ENCODE data around the gene TUBGCP2. TPM values are rescaled to one million over a fixed set of nuclear protein-coding genes. Genes with fewer than 3 reads are reported as not detected.
A peak's percentile ranks its signal among the peaks of the same experiment; 100 is the strongest.

TUBGCP2 gene
- total and polyA plus RNA-seq, 2 of the 13 experiments (the other 11 are each of a cell fraction or from before 2014, with no cell fraction given): 21.3 to 34.5 TPM

- no peak for TF ChIP-seq ZNF318 (CRISPR knock-in tag; IDR thresholded peaks at IDR 0.05)
- 0 out of 2 replicates have a peak, but pooled peaks have one; percentile 41 for TF ChIP-seq MEIS2 (CRISPR knock-in tag; IDR thresholded peaks at IDR 0.05)
- TF ChIP-seq ZNF510 (CRISPR knock-in tag; IDR thresholded peaks at IDR 0.05; ENCODE audit: low read depth): no peak
- TF ChIP-seq ARID4A (CRISPR knock-in tag; IDR thresholded peaks at IDR 0.05; ENCODE audit: borderline replicate concordance): peak; percentile 59; the same call in 1 of the 2 replicates
- TF ChIP-seq GATAD2A (CRISPR knock-in tag; IDR thresholded peaks at IDR 0.05): peak; percentile 64
- TF ChIP-seq ZNF558 (CRISPR knock-in tag; IDR thresholded peaks at IDR 0.05; ENCODE audit: borderline replicate concordance): no peak
- TF ChIP-seq ZNF292 (CRISPR knock-in tag; IDR thresholded peaks at IDR 0.05; ENCODE audit: borderline replicate concordance, low read depth): peak; percentile 52; the same call in 1 of the 2 replicates
- peak; percentile 45; the same call in 1 of the 2 replicates for TF ChIP-seq ZNF160 (CRISPR knock-in tag; IDR thresholded peaks at IDR 0.05)
- no peak for TF ChIP-seq SOX13 (IDR thresholded peaks at IDR 0.05)
- no peak; a peak in 1 of 4 replicates for TF ChIP-seq SOX13 (CRISPR knock-in tag; conservative IDR thresholded peaks at IDR 0.05 in 1 of 2, IDR thresholded peaks at IDR 0.05 in 1 of 2)
- no peak for TF ChIP-seq FOXP1 (IDR thresholded peaks at IDR 0.05)
- no peak for TF ChIP-seq FOXP1 (CRISPR knock-in tag; IDR thresholded peaks at IDR 0.05)
- TF ChIP-seq TGIF2 (CRISPR knock-in tag; IDR thresholded peaks at IDR 0.05): peak; percentile 48; the same call in 1 of the 2 replicates
- no peak for TF ChIP-seq TFDP2 (CRISPR knock-in tag; IDR thresholded peaks at IDR 0.05)
- no peak for TF ChIP-seq ELF1 (CRISPR knock-in tag; IDR thresholded peaks at IDR 0.05)
Observed at GRCh38 chr10:133318494-133319127, 9.9 kb upstream of the TUBGCP2 start (continued).
